K562 (cell line): ENCODE data around the gene PCNX3. TPM values are rescaled to one million over a fixed set of nuclear protein-coding genes. Genes with fewer than 3 reads are reported as not detected.

Experiments
- ATAC-seq: fragments of 200-7000 bp; cut with Tn5 transposase; 3 replicates; pipeline ENCODE4 v1.9.1; 2020; ENCODE audit warnings: moderate library complexity
- BruUV-seq: library from RNA; stranded (reverse); fragments of 400-500 nt; replicated peaks from 2 replicates; lab custom pipeline; 2021; lab: Mats Ljungman, UMichigan
- CTCF ChIA-PET: fragments of 300-600 bp; formaldehyde crosslinking; extraction: SDS; loops from one replicate; lab custom pipeline; 2021; ENCODE audit warnings: low intra/inter-chr PET ratio; lab: Yijun Ruan, JAX
- POLR2A ChIA-PET: fragments of 300-600, 350-650 bp; sonication (Branson Sonifier 250); formaldehyde crosslinking; extraction: SDS; loops from one replicate; lab custom pipeline; 2021; ENCODE audit warnings: antibody characterized with exemption, inconsistent platforms; lab: Yijun Ruan, JAX
- DNase-seq, 4 experiments: peaks; one replicate each; pipeline versions ENCODE4 v3.0.0 to v3.0.0-alpha.2; 2011 to 2018; ENCODE audit warnings: low spot score in 3 of 4, mixed read lengths in 3 of 4; ENCODE audit errors: extremely low read depth in 1 of 4
- FAIRE-seq: peaks from 2 replicates; lab custom pipeline; 2011; peaks lifted over from hg19 to GRCh38; lab: Jason Lieb, UNC
- H2AFZ ChIP-seq: 2 replicates; pipeline ENCODE4 v1.6.0; 2011; ENCODE audit warnings: low read depth, low read length, control low read depth, inconsistent platforms
- H3K27ac ChIP-seq: fragments of 200-600 bp; 3 replicates; pipeline ENCODE4 v1.8.0; 2011; ENCODE audit warnings: low read depth, mild to moderate bottlenecking, control low read depth, inconsistent platforms, low read length, moderate library complexity, mixed read lengths; ENCODE audit errors: extremely low read depth
- H3K27me3 ChIP-seq, 2 experiments: fragments of 300-600 bp in 1 of 2; 2 replicates in 1 of 2; 3 replicates in 1 of 2; pipeline versions ENCODE4 v1.6.0 to v1.8.0; 2011; ENCODE audit warnings: inconsistent platforms in 2 of 2, low read length in 2 of 2, mild to moderate bottlenecking in 1 of 2, mixed read lengths in 1 of 2, moderate library complexity in 1 of 2; ENCODE audit not compliant: control insufficient read depth in 2 of 2, insufficient read depth in 2 of 2
- H3K36me3 ChIP-seq: fragments of 300-600 bp; 3 replicates; pipeline ENCODE4 v1.8.0; 2011; ENCODE audit warnings: mild to moderate bottlenecking, low read length, inconsistent platforms; ENCODE audit not compliant: control insufficient read depth, insufficient read depth
- H3K4me1 ChIP-seq, 2 experiments: fragments of 200-600 bp in 1 of 2; replicated peaks in 1 of 2; 2 replicates in 1 of 2; 3 replicates in 1 of 2; pipeline versions ENCODE4 v1.5.1 to v1.8.0; 2011; ENCODE audit warnings: inconsistent platforms in 2 of 2, low read length in 2 of 2, mild to moderate bottlenecking in 1 of 2, mixed read lengths in 1 of 2, moderate library complexity in 1 of 2; ENCODE audit not compliant: control insufficient read depth in 2 of 2, insufficient read depth in 2 of 2
- H3K4me2 ChIP-seq: 2 replicates; pipeline ENCODE4 v1.6.1; 2011; ENCODE audit warnings: low read length, control low read depth, inconsistent platforms, mixed read lengths; ENCODE audit not compliant: insufficient read depth
- H3K4me3 ChIP-seq: fragments of 200-600 bp; sonication (generic), shearing (Covaris generic); 2 replicates; pipeline ENCODE4 v1.5.1; 2016; ENCODE audit warnings: control low read depth, inconsistent platforms
- H3K79me2 ChIP-seq: fragments of 200-600 bp; 3 replicates; pipeline ENCODE4 v1.8.0; 2011; ENCODE audit warnings: low read length, inconsistent platforms; ENCODE audit not compliant: control insufficient read depth, insufficient read depth
- H3K9ac ChIP-seq, 2 experiments: 2 replicates each; pipeline versions ENCODE4 v1.6.0 to v1.6.1; 2011; ENCODE audit warnings: low read depth in 2 of 2, low read length in 2 of 2, control low read depth in 1 of 2, inconsistent platforms in 1 of 2, mild to moderate bottlenecking in 1 of 2, mixed read lengths in 1 of 2; ENCODE audit not compliant: insufficient read depth in 1 of 2
- H3K9me1 ChIP-seq: one replicate; pipeline ENCODE4 v1.6.0; 2011; ENCODE audit warnings: inconsistent platforms, mild to moderate bottlenecking, low read length, moderate library complexity; ENCODE audit not compliant: control insufficient read depth, insufficient read depth
- H3K9me3 ChIP-seq: replicated peaks from 2 replicates; pipeline ENCODE4 v1.5.1; 2011; ENCODE audit warnings: low read depth, low read length, inconsistent platforms; ENCODE audit not compliant: control insufficient read depth, insufficient read depth
- H4K20me1 ChIP-seq: replicated peaks from 2 replicates; pipeline ENCODE4 v1.6.1; 2011; ENCODE audit warnings: low read length, inconsistent platforms, mixed read lengths; ENCODE audit not compliant: control insufficient read depth, insufficient read depth
- ARID3A ChIP-seq: IDR thresholded peaks from 2 replicates; pipeline ENCODE4 v1.6.1; 2012; ENCODE audit warnings: low read depth, low read length, improper control_type of control experiment, borderline replicate concordance
- FOXP1 ChIP-seq: sonication (generic); formaldehyde crosslinking; IDR thresholded peaks from 2 replicates; pipeline ENCODE4 v1.8.0; 2022; ENCODE audit warnings: mild to moderate bottlenecking, missing genetic modification reagents
- HDAC8 ChIP-seq: fragments of 450-650 bp; IDR thresholded peaks from 2 replicates; pipeline ENCODE4 v1.6.1; 2016; ENCODE audit warnings: mild to moderate bottlenecking, missing genetic modification characterization, moderate library complexity, missing compliant biosample characterization
- NCOA6 ChIP-seq: fragments of 450-650 bp; IDR thresholded peaks from 2 replicates; pipeline ENCODE4 v1.6.1; 2017; ENCODE audit warnings: mild to moderate bottlenecking
- POLR2AphosphoS5 ChIP-seq: IDR thresholded peaks from 2 replicates; pipeline ENCODE4 v1.6.1; 2011; ENCODE audit warnings: mild to moderate bottlenecking, low read depth, low read length, moderate library complexity; ENCODE audit not compliant: control insufficient read depth, insufficient read depth
- RBBP5 ChIP-seq: fragments of 200-600 bp; sonication (generic); IDR thresholded peaks from 2 replicates; pipeline ENCODE4 v1.6.1; 2012; ENCODE audit warnings: borderline replicate concordance, mild to moderate bottlenecking, low read length, control low read depth, inconsistent platforms; ENCODE audit not compliant: insufficient read depth, poor library complexity, severe bottlenecking
- RBM25 ChIP-seq: fragments of 200-400 bp; formaldehyde crosslinking; IDR thresholded peaks from 2 replicates; pipeline ENCODE4 v1.6.1; 2018; ENCODE audit warnings: low read length, low read depth, moderate library complexity; ENCODE audit not compliant: severe bottlenecking
- ZFP36 ChIP-seq: fragments of 150-350 bp; IDR thresholded peaks from 2 replicates; pipeline ENCODE4 v1.6.1; 2018; ENCODE audit warnings: low read length, low read depth; ENCODE audit not compliant: partially characterized antibody
- ZKSCAN1 ChIP-seq: fragments of 150-350 bp; IDR thresholded peaks from 2 replicates; pipeline ENCODE4 v1.6.1; 2016; ENCODE audit warnings: low read depth, low read length
- ZNF699 ChIP-seq: fragments of 250-450 bp; sonication (Bioruptor Pico); IDR thresholded peaks from 2 replicates; pipeline ENCODE4 v1.8.0; 2021; ENCODE audit warnings: mild to moderate bottlenecking, moderate library complexity; ENCODE audit not compliant: insufficient replicate concordance
- WGBS: fragments of 100-300 bp; shearing (Covaris generic); methylation state at CpG from one replicate; pipeline ENCODE4 v1.1.6; 2016; ENCODE audit warnings: low coverage, mixed read lengths; ENCODE audit not compliant: insufficient coverage; ENCODE audit errors: missing lambda C conversion rate; 5-methylcytosine and 5-hydroxymethylcytosine counted together
- in situ Hi-C: fragments of 300-500 bp; cut with MboI; formaldehyde crosslinking; loops from 4 replicates; pipeline ENCODE4 v1.15.0; 2018; ENCODE audit warnings: inconsistent platforms, mixed read lengths
- intact Hi-C: fragments of 100-400 bp; cut with micrococcal nuclease; formaldehyde crosslinking; loops from 2 replicates; pipeline ENCODE4 v1.14.2; 2022
- polyA plus RNA-seq, 8 experiments: library from polyadenylated mRNA; depleted of rRNA in 4 of 8; stranded (reverse) in 5 of 8; unstranded in 3 of 8; fragments of >200 nt; fragmentation: Nextera tagmentation in 2 of 8; fragmentation: Illumina TruSeq in 1 of 8; extraction: Ambion mirVana in 2 of 8; extraction: Trizol in 1 of 8; gene quantifications; 2 replicates each; pipeline versions ENCODE4 v1.2.1 to v1.2.3, GENCODE V29; 2011 to 2014; ENCODE audit warnings: inconsistent platforms in 1 of 8, missing spikeins in 1 of 8
- total RNA-seq, 7 experiments: library from RNA; depleted of rRNA in 6 of 7; stranded (reverse); fragments of >200 nt in 6 of 7; fragmentation: Illumina TruSeq in 2 of 7; extraction: Trizol in 2 of 7; gene quantifications; 2 replicates each; pipeline versions ENCODE4 v1.2.1 to v1.2.3, GENCODE V29; 2011 to 2021; ENCODE audit warnings: low replicate concordance in 1 of 7
- TF ChIP-seq, protein P1 (sequence below), 2 experiments: fragments of 250-450 bp in 1 of 2; fragments of 450-650 bp in 1 of 2; sonication (Bioruptor Pico) in 1 of 2; IDR thresholded peaks; 2 replicates each; pipeline versions ENCODE4 v1.6.1 to v1.8.0; 2016 to 2021; ENCODE audit warnings: mild to moderate bottlenecking in 2 of 2, moderate library complexity in 2 of 2, missing compliant biosample characterization in 1 of 2, missing genetic modification characterization in 1 of 2
- TF ChIP-seq, protein P2 (sequence below): sonication (generic); formaldehyde crosslinking; IDR thresholded peaks from 2 replicates; pipeline ENCODE4 v1.5.0; 2020; ENCODE audit warnings: missing genetic modification reagents

The PCNX3 gene
- total and polyA plus RNA-seq, 9 of the 15 experiments (the other 6 are each of a cell fraction or from before 2014, with no cell fraction given) = 0.11 to 47.8 (median 12.8) TPM

DNA sequence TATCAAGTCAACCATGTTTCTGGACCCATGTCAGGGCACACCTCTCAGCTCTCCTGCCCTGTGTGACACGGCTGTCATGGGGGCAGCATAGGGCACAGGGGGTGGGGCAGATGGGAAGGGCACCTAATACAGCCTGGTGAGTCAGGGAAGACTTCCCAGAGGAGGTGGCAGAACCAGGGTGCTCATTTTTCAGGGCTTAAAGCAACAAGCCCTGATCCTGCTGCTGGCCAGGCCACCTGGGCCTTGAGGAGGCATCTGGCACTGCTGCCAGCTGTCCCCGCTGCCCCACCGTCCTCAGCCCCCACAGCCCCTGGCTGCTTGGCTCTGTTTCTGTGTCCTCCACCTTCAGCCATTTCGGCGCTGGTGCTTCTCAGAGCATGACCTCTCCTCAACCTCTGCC, 5.9 kb upstream of the PCNX3 start:
- FAIRE-seq (no peak), DNase-seq (no peak), ATAC-seq (no peak)
- intact Hi-C loops (no loop called here), in situ Hi-C loops (no loop called here)
- WGBS = 81% methylated on average over 5 of the region's 5 CpGs
- BruUV-seq = no TSS peak
- peaks cover 22 to 63% of the 10 kb centered on the region in 2 experiments for H3K4me1 ChIP-seq
- no peaks in the 10 kb centered on the region for H3K9me3 ChIP-seq
- H3K27me3 ChIP-seq = no peaks in the 10 kb centered on the region
- peaks cover 3% of the 10 kb centered on the region for H3K9me1 ChIP-seq
- TF ChIP-seq ZFP36 = peak; percentile 53
- no peak for TF ChIP-seq HDAC8
- TF ChIP-seq FOXP1 (CRISPR knock-in tag) = no peak
- TF ChIP-seq ZNF699 (CRISPR knock-in tag) = no peak
- H3K4me3 ChIP-seq = no peak overlapping the region
- ChIA-PET CTCF (no interaction called here), POLR2A (interaction anchor here (0.6 to 1.4 kb wide), 5 partner anchors 15 to 568 kb away, joined by 4 to 5 read pairs (median 4); no protein-coding TSS in a partner anchor)
- H2AFZ ChIP-seq = no peak overlapping the region
- peaks cover 37% of the 10 kb centered on the region for H3K79me2 ChIP-seq
- peak overlapping the region in 1 of 2 experiments; percentile 72; a peak in 2 of 4 replicates for H3K9ac ChIP-seq
- peaks cover 60% of the 10 kb centered on the region; the same call in 2 of the 3 replicates for H3K36me3 ChIP-seq
- H3K27ac ChIP-seq = no peak overlapping the region
- no peak overlapping the region for H3K4me2 ChIP-seq
- H4K20me1 ChIP-seq = no peaks in the 10 kb centered on the region

GRCh38 chr11:65610404-65610803, 5.2 kb upstream of the PCNX3 start:
- peaks cover 3% of the 10 kb centered on the region for H3K9me1 ChIP-seq
- H3K79me2 ChIP-seq = peaks cover 40% of the 10 kb centered on the region
- no peak overlapping the region for H3K27ac ChIP-seq
- no peaks in the 10 kb centered on the region for H3K27me3 ChIP-seq
- H3K9me3 ChIP-seq = no peaks in the 10 kb centered on the region
- peaks cover 53% of the 10 kb centered on the region; the same call in 2 of the 3 replicates for H3K36me3 ChIP-seq
- no peak overlapping the region for H3K4me2 ChIP-seq
- peak overlapping the region in 1 of 2 experiments; percentile 86; a peak in 1 of 4 replicates for H3K9ac ChIP-seq
- DNase-seq = no peak
- BruUV-seq = no TSS peak
- POLR2A ChIA-PET = interaction anchor here (0.6 to 1.4 kb wide), 8 partner anchors 16 to 569 kb away, joined by 3 to 5 read pairs (median 4); no protein-coding TSS in a partner anchor
- no peak for FAIRE-seq
- no peak overlapping the region for H3K4me3 ChIP-seq
- H3K4me1 ChIP-seq = peaks cover 22 to 63% of the 10 kb centered on the region in 2 experiments
- 74% methylated on average over 6 of the region's 6 CpGs for WGBS
- in situ Hi-C loops = no loop called here
- intact Hi-C loops = no loop called here
- CTCF ChIA-PET = no interaction called here
- no peak for ATAC-seq
- H4K20me1 ChIP-seq = no peaks in the 10 kb centered on the region
- no peak overlapping the region for H2AFZ ChIP-seq
- TF ChIP-seq, protein P1, sequence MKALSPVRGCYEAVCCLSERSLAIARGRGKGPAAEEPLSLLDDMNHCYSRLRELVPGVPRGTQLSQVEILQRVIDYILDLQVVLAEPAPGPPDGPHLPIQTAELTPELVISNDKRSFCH (CRISPR knock-in tag; IDR thresholded peaks at IDR 0.05) = no peak
- TF ChIP-seq, protein P1 (tag; IDR thresholded peaks at IDR 0.05) = no peak
- no peak for TF ChIP-seq RBM25
- no peak for TF ChIP-seq NCOA6
- TF ChIP-seq RBBP5 = no peak
- no peak for TF ChIP-seq POLR2AphosphoS5
- no peak for TF ChIP-seq ZKSCAN1
- TF ChIP-seq ARID3A = no peak
- TF ChIP-seq, protein P2, sequence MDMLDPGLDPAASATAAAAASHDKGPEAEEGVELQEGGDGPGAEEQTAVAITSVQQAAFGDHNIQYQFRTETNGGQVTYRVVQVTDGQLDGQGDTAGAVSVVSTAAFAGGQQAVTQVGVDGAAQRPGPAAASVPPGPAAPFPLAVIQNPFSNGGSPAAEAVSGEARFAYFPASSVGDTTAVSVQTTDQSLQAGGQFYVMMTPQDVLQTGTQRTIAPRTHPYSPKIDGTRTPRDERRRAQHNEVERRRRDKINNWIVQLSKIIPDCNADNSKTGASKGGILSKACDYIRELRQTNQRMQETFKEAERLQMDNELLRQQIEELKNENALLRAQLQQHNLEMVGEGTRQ (CRISPR knock-in tag) = no peak
